NCI-H1930 (cell line): ENCODE results near the gene FBXL7.

Experiments used
- DNase-seq, 2 experiments: peaks; one replicate each; lab custom pipeline; 2025; lab: John Stamatoyannopoulos, UW

FBXL7 gene

DNA sequence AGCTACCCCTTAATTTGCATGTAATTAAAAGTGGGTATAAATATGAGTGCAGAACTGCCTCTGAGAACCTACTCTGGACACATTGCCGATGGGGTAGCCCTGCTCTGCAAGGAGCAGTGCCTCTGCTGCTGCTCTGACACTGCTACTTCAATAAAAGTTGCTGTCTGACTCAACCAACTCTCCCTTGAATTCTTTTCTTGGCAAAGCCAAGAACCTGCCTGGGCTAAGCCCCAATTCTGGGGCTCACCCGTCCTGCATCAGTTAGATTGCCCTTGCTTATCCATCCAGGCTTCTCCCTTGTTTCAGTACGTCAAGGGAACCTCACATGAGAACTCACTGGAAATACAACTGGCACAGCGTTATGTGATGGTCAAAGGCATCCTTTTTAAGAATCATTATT lies 44.1 kb downstream of the FBXL7 start:
- no peak for DNase-seq

DNA sequence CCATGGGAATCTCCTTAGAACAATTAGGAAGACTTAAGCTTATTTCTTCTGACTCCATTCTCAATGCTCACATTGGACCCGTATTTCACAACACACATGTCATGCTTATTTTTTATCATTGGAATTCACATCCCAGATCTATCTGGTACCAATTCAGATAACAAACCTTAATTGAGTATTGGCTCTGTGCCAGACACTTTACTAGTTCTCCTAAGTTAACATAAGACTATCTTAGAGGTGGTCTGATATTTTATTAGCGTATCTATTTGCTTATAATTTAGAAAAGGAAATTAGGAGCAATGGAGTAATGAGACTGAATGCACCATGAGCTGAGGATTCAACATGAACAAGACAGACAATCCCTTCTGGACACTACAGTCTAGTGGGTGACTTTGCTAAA lies 45.1 kb downstream of the FBXL7 start:
- no peak for DNase-seq

DNA sequence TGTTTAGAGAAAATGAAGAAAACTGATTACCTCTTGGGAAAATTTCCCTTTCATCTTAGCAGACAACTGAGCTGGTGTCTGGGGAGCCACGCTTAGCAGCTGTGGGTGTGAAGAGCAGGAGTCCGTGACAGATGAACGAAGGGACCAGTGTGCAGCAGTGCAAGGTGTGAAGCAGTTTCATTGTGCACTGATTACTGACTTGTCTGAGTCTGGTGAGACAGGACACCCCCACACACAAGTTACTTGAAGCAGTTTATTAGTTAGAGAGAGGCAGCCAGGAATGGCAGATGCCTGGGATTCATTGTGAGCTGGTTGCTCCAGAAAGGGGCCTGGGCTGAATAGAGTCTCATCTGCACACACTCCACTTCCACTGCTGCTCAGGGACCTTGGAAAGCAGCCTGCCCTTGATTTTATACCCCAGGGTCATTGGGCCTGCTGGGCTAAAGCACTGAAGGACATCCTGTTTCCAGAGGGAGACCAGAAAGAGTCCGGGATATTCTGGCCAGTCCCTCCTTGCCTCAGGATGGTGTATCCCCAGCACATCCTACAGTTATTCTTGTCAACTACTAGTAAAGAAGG lies 47.4 kb downstream of the FBXL7 start:
- no peak for DNase-seq

DNA sequence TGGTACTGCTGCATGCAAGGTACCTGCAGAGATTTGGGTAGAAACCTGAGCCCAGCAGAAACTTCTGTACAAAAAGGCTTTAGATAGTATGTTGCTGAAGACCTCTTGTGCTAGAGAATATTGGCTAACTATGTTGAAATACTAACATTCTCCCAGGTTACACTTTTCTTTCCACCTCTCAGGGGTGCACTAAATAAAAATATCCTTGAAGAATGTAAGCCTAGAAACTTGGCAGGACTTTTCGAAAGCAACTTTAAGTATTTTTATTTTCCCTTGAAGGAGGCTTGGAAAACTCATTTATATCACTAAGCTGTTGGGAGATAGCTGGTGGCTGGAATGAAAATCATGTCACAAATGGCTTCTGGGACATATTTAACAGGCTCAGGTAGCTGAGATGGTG lies 50.0 kb downstream of the FBXL7 start:
- no peak for DNase-seq

DNA sequence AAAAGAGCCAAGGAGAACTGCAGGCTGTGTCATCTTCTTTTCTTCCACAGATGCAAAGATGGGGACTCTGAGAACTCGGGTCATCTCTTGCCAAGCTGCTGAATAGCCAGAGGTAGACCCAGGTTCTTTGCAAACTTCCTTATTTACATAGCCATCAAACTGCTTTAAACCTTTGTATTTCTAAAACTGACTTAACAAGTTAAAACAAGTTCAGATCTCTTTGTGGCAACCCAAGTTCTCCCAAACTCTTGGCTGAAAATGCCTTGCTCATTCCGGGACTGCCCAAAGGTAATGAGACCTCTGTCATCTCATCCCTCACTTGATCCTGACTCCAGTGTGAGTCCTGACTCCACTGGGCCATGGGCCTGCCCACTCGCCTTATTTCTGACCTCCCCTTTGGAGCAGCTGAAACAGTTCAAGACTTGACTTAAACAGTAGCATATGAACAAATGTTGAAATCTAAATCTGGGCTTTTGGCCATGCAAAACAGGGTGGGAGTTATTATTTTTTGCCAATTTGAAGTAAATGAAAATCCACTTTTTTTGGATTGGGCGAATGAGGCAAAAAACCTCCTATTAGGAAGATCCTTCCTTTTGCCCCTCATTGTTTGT lies 50.6 kb downstream of the FBXL7 start:
- DNase-seq = no peak

DNA sequence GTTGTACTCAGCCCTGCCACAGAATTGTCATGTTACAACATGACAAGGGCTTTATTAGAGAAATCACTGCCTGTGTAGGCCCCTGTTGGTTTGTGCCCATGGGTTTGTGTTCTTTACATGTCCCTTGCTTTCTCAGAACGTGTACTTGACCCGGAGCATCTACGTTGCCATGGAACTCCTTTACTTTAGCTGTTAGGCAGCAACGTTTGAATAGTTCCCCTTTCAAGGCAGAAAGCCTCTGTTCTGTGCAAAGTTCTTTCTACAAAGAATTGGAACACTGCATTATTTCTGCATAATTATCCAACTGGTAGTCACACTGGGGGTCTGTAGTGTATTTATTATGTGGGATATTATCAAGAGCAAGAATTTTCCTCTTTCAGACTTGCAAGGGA lies 51.1 kb downstream of the FBXL7 start:
- DNase-seq = no peak

DNA sequence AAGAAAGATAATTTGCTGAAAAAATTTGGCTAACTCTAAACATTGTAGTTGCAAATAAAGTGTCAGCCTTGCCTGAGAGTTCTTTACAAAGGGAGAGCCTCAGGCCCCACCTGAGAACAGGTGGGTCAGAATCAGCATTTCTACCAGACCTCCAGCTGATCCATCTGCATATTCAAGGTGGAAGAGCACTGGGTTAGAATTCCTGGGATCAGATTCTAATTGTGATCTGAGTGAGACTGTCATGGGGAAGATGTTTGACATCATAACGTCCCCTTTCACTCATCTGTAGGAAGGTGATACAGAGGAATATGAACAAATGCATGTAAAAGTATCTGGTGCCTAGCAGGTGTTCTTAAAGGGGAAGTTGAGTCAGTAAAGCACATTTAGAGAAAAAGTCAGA lies 54.6 kb downstream of the FBXL7 start:
- DNase-seq = no peak

DNA sequence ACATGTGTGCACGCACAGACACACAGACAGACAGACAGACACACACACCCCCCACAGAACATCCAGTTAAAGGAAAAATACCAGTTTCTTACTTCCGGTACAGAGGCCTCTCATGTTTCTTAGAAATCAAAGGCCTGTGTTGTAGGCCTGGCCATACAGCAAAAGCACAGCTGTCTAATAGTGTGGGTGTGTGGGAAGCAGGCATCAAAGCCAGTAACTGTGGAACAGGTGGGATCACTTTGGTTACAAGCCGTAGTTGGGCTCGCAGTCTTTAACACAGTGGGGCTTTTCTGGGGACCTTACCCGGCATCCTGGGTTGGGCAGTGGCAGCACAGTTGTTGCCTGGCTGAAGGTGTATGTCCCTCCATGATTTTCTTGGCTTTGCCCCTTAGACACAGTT lies 55.2 kb downstream of the FBXL7 start:
- DNase-seq = no peak

DNA sequence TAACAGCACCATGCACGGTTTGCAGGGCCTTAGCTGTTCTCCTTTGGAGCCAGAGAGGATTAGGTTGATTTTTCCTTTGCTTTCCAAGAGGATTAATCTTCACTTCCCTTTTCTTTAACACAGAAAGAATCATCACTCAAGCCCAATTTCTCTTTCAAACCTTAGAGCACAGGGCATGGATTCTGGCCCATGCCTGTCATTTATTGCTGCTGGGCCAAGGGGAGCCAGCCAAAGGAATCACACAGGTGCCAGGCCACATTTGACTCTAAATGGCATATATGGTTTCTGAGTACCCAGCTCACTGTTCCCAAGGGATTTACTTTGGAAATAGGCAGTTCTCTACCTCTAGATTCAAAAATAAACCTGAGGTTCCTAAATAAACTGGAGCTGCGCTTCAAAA lies 58.3 kb downstream of the FBXL7 start:
- DNase-seq = no peak

DNA sequence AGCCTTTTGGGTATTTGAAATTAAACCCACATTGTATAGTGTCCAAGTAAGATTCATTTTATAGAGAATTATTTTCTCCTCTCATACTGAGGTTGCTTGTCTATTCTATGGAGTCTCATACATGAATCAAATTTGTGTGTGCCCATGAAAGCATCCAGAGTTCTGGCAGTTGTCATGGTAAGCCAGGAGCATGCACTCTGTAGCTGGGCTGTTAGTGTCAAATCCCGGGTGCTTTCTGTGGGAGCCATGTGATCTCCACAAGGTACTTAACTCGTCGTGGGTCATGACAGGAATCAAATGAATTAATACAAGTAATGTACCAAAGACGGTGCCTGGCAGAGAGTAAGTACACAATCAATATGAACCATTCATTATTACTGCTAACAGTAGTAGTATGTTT lies 58.7 kb downstream of the FBXL7 start:
- DNase-seq = no peak

DNA sequence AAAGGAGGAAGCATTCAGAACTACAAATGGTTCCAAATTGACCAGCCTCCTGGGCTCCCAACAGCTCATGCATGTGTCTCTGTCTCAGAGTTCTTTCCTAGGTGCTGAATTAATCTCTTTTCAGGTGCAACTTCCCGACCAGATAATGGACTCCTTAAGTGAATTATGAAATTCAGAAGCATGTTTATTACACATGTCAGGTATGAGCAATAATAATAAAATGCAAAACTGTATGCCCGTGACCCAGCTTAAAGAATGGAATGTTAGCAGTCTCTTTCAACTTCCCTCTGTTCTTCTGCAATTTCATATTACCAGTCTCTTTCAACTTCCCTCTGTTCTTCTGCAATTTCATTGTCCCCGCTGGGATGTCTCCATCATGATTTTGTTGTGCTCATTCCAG lies 60.4 kb downstream of the FBXL7 start:
- no peak for DNase-seq

DNA sequence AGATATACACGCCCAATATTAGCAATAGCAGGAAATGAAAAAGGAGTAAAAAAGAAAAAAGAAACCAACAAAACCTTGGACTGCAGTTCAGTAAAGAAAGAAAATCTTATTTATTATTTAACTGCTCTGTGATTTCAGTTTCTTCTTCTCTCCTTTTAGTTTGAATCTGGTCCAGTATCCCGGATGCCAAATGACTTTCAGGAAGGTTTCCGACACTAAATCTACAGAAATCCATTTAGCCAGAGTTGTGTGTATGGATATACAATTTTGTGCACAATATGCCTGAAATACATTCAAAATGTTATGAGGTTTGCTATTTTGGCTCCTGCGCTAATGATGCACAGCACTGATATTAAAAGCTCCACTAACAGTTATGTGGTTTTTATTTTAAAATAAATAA lies 64.5 kb downstream of the FBXL7 start:
- DNase-seq = no peak

DNA sequence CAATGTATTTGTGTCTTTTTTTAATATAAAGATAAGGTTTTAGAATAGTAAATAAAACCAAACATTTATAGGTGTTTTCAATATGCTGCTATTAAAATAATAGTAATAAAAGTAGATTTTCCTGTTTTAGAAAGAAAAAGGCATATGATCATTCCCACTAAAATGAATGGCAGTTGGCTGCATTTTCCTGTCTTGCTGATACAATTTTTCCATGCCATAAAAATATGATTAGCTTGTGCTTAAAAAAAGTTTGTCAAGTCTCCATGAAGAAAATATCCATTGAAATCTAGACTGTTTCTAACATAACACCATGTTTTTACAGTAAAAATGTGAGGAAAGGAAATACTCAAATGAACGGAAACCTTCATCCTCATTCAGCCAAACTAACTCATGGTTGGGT lies 65.0 kb downstream of the FBXL7 start:
- DNase-seq = no peak

DNA sequence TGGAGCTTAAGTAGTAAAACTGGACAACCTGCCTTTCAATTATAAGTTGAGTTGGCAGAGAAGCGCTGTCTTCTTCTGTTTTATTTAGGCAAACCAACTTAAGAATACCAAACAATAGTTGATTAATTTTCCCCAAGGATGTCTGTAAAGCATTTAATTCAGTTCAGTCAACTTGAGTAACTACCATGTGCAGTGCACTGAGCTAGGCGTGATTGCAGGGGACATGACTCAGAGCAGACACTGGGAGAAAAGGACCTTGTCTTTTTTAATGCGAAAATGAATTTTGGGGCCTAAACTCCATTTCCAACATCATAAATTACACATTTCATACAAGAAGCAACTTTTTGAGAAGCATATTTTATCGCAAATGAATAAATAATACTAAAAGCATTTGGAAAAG lies 66.3 kb downstream of the FBXL7 start:
- DNase-seq = no peak

DNA sequence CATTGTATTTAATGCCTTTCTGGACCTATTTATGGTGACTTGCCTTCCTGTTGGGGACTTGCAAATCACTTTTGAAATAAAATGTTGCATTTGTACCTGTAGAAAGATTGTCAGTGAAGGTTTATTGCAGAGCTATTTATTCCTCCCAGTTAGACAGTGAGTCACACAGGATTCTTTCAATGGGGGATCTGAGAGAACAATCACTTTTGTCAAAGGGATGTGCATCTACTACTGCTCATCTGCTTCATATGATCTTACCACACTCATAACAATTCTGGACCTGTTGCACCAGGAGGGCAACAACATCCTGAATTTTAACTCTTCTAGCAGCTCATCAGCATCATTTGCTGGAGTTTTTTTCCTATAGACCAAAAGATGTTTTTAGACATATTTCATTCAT lies 66.8 kb downstream of the FBXL7 start:
- DNase-seq = no peak

DNA sequence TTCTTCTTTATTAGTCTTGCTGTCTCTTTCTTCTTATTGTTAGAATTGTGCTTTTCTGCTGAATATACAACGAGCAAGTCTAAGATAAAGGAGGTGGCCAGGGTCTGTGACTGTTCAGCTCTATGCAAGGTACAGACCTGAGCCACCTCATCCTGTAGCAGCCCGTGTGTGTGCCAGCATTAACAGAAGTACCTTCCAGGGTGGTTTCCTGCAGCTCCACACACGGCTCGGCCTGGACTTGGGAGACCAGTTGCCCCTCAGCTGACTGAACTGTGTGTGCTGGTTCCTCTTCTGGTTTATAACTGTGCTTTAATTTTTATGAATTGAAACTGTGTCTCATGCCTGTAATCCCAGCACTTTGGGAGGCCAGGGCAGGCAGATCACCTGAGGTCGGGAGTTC lies 70.5 kb downstream of the FBXL7 start:
- no peak for DNase-seq

DNA sequence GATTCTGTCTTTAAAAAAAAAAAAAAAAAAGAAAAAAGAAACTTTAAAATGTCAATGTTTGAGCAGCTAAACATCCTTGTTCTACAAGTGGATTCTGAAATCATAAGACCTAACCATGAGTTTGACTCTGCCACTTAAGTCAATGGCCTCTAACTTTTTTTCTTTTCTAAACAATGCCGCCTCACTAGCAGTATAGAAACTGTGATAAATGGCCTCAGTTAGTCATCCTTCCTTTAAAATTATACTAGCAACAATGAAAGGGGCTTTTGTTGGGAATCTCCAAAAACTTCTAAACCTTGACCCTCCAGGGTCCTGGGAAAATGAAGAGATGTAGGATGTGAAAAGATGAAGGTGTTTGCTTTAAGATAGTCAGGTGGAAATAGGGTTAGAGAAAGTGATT lies 71.1 kb downstream of the FBXL7 start:
- DNase-seq = no peak

DNA sequence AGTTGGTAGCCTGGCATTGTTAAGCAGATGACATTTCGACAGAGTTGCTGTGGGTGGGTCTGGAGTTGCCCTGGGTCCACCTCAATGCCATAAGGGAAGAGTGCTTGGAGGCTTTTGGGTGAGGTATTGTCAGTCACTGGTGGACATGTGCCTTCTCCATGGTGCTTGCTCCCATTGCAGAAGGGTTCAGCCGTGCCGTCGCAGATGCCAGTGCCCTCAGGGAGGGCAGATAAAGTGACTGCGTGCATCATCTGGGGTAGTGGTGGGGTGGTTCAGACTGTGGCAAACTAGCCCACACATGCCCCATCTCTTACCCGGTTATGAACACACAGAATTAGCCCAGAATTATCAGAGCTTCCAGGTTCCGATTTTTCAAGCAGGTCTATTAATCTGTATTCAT lies 71.6 kb downstream of the FBXL7 start:
- no peak for DNase-seq

DNA sequence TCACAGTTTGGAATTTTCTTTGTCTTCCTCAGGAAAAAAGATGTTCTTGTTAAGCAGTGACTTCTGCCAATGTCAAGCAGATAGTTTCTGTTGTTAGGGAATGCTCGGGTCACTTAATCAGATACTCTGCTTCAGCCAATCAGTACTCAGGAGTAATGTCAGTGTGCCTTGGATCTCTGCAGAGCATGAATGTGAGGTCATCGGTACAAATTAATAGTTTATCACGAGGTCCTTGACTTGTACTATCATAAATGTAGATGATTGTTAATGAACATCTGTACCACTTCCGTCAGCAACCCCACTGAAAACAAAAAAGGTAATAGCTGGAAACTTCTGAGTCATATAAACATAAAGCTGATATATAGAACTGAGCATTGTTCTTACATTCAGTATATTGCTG lies 73.6 kb downstream of the FBXL7 start:
- no peak for DNase-seq

DNA sequence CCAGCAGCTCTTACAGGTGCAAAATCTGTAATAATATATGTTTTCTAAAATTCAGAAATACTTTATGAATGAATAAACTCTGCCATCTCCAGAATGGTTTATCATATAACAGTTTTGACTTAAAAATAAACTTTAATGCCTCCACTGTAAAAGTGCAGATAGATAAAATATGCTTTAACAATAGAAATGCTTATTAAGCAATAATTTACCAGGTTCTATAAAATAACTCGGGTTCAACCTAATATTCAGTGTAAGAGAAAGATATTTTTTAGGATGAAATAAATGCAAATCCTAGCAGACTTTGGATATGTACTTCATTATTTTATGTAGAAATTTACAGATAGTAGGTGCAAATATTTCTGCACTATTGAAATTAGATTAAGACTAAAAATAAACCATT lies 74.1 kb downstream of the FBXL7 start:
- no peak for DNase-seq

DNA sequence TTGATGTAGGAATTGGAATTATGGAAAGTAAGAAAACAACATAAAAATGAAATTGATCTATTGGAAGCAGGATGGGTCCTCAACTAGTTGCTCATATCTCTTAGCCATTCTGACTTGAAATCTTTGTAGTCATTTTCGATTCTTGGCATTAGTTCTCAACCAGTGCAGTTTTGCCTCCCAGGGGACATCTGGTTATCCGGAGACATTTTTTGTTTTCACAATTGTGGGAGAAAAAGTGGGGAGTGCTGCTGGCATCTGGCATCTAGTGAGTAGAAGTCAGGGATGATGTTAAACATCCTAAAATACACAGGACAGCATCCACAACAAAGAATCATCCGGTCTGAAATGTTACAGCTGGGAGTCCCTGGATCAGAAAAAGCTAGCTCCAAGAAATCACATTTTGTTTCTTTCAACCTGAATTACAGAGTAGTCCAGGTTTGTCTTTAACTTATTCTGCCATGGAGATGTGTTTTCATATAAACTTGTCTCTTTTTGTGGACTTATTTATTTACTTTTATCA lies 74.9 kb downstream of the FBXL7 start:
- DNase-seq = no peak

DNA sequence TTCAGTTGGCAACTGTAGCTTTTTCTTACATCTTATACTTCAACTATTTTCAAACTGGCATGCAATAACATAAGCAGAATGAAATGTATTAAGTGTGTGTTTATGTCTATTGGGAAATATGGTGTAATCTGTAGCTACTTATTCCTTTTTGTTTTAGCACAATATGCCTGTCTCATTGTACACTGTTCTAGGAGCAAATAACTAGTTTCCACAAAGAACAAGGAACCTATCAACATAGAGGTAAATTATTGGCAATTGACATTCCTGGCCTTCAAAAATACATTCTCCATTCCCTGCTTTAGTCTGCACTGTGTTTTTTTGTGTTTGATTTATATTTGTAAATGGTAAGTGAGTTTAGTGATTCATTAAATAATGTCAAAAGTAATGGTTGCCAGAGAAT lies 75.7 kb downstream of the FBXL7 start:
- no peak for DNase-seq

DNA sequence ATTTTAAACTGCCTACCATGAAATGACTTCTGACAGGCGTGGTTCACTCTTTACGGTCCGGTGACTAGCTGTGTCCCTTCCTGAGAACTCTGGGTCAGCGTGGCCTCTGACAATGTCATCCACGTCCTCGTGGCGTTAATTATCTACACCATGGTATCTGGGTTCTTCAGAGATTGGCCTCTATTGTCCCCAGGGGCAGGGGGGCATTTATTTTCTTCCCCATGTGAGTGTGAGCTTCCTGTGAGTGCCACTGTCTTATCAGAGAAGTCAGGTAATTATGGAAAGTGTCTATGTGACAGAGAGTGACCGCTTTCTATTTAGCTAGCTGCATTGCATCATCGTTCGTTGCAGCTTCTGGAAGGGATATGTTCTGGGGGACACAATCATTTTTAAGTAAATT lies 77.2 kb downstream of the FBXL7 start:
- DNase-seq = no peak

DNA sequence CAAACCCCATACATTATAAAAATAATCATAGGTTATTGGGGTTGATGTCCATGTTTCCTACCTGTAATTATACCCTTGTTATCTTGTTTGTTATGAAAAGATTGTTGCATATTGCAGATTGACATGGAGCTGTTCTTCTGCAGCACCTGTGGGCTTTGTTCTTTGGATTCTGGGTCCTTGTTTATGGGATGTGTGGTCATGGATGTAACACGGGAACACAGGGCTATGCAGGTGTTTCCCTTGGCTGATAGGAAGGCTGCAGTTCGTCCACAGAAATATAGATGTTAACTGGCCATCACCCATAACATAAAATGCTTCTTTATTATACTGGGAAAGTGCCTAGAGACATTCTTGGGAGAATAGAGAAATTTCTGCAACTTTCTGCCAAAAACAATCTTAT lies 77.9 kb downstream of the FBXL7 start:
- DNase-seq = no peak
